OCI-LY3 (cell line): ENCODE results near the gene GPM6B.

Experiments
- CTCF ChIP-seq: fragments of 200-600, 300-600 bp; sonication (generic); IDR thresholded peaks from 2 replicates; pipeline ENCODE4 v1.5.1; 2014; ENCODE audit warnings: antibody characterized with exemption, low read length, low read depth
- EZH2phosphoT487 ChIP-seq: fragments of 200-600 bp; shearing (Covaris generic); IDR thresholded peaks from 2 replicates; pipeline ENCODE4 v1.6.1; 2018; ENCODE audit warnings: antibody characterized with exemption, mixed run types, low read depth

DNA sequence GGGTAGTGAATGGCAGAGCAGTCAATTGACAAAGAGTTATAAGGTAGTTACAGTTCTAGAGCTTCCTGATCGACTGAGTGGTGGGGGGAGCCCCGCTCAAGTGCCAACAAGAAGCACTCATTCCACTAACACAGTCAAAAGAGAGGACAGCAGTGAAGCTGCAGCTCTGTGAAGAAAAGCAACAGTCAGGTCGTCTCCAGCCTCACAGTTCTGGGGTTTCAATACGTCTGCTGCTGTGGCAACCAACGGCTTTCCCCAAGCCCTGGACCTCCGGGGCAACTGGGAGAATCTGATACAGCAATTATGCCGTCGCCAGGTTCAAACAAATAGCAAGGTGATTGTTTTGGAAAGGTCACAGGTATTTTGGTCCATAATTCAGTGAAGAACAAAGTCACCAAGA lies 30.8 kb downstream of the GPM6B start:
- no peak for TF ChIP-seq CTCF
- TF ChIP-seq EZH2phosphoT487: no peak
